SK-N-MC (cell line): ENCODE measurements around the gene TSHB.

Experiments
- EZH2 ChIP-seq: fragments of 200-600 bp; sonication (generic); IDR thresholded peaks from one replicate; pipeline ENCODE4 v1.6.1; 2017; ENCODE audit warnings: antibody characterized with exemption
- POLR2AphosphoS5 ChIP-seq: IDR thresholded peaks from 2 replicates; pipeline ENCODE4 v1.6.1; 2012; ENCODE audit warnings: mild to moderate bottlenecking, low read depth, low read length, borderline replicate concordance

- TF ChIP-seq EZH2, result no peak
- TF ChIP-seq POLR2AphosphoS5, result no peak
These were observed 43.3 kb upstream of the TSHB start for GRCh38 chr1:114986286-114986685.
